Stimulated activated CD4-positive, alpha-beta T cell treated with anti-CD3 and anti-CD28 coated beads, Interleukin-15, amount 100 ng/mL, for 24 hours (primary cell): ENCODE data around the gene TMEM233.

ENCODE experiments used
- DNase-seq: peaks from one replicate; pipeline ENCODE4 v3.0.0-alpha.2; 2020

TMEM233 gene

GRCh38 chr12:119593578-119594398 lies at the start of gene TMEM233:
Gene TMEM233 (plus strand): TSS chr12:119593774. CDS start chr12:119593849, 75 bp downstream.
- DNase-seq = no peak

- peak; percentile 66 for DNase-seq
Measured at GRCh38 chr12:119544765-119545625, 48.6 kb upstream of the TMEM233 start.

- DNase-seq = no peak
Measured at GRCh38 chr12:119546340-119546739, 47.2 kb upstream of the TMEM233 start.

GRCh38 chr12:119547001-119547400 lies 46.6 kb upstream of the TMEM233 start:
- no peak for DNase-seq

GRCh38 chr12:119556854-119557253 lies 36.7 kb upstream of the TMEM233 start:
- no peak for DNase-seq

- DNase-seq = no peak
Measured at GRCh38 chr12:119565404-119565803, 28.2 kb upstream of the TMEM233 start.

GRCh38 chr12:119570771-119571170 lies 22.8 kb upstream of the TMEM233 start:
- no peak for DNase-seq

GRCh38 chr12:119573086-119573485 lies 20.5 kb upstream of the TMEM233 start:
- DNase-seq = no peak

- no peak for DNase-seq
Measured at GRCh38 chr12:119574255-119574654, 19.3 kb upstream of the TMEM233 start.

- no peak for DNase-seq
Measured at GRCh38 chr12:119576118-119576810, 17.3 kb upstream of the TMEM233 start.

GRCh38 chr12:119576915-119577314 lies 16.7 kb upstream of the TMEM233 start:
- DNase-seq = no peak

GRCh38 chr12:119578112-119578511 lies 15.5 kb upstream of the TMEM233 start:
- DNase-seq = peak; percentile 49

- DNase-seq = no peak
Measured at GRCh38 chr12:119589097-119589496, 4.5 kb upstream of the TMEM233 start.

GRCh38 chr12:119589634-119590033 lies 3.9 kb upstream of the TMEM233 start:
- DNase-seq = no peak

GRCh38 chr12:119592232-119592631 lies 1.3 kb upstream of the TMEM233 start:
- DNase-seq = no peak

- DNase-seq = no peak
Measured at GRCh38 chr12:119594399-119594730, 791 bp downstream of the TMEM233 start.

- no peak for DNase-seq
Measured at GRCh38 chr12:119594772-119595445, 1.3 kb downstream of the TMEM233 start.

- DNase-seq = no peak
Measured at GRCh38 chr12:119598159-119598558, 4.6 kb downstream of the TMEM233 start.

- DNase-seq = no peak
Measured at GRCh38 chr12:119601877-119602733, 8.5 kb downstream of the TMEM233 start.

- DNase-seq = no peak
Measured at GRCh38 chr12:119602734-119603094, 9.1 kb downstream of the TMEM233 start.

- no peak for DNase-seq
Measured at GRCh38 chr12:119603767-119604166, 10.2 kb downstream of the TMEM233 start.

GRCh38 chr12:119609358-119609757 lies 15.8 kb downstream of the TMEM233 start:
- no peak for DNase-seq
